Airway epithelial cell (primary cell): ENCODE data around the gene SOSTDC1. TPM values are rescaled to one million over a fixed set of nuclear protein-coding genes. Genes with fewer than 3 reads are reported as not detected.

Source experiments
- total RNA-seq: library from RNA; depleted of rRNA; stranded (reverse); fragments of >200 nt; gene quantifications from 2 replicates; pipeline ENCODE4 v1.2.3, GENCODE V29; 2015

The SOSTDC1 gene, protein sequence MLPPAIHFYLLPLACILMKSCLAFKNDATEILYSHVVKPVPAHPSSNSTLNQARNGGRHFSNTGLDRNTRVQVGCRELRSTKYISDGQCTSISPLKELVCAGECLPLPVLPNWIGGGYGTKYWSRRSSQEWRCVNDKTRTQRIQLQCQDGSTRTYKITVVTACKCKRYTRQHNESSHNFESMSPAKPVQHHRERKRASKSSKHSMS
- total RNA-seq: 1.1 and 2.1 TPM in 2 replicates

DNA sequence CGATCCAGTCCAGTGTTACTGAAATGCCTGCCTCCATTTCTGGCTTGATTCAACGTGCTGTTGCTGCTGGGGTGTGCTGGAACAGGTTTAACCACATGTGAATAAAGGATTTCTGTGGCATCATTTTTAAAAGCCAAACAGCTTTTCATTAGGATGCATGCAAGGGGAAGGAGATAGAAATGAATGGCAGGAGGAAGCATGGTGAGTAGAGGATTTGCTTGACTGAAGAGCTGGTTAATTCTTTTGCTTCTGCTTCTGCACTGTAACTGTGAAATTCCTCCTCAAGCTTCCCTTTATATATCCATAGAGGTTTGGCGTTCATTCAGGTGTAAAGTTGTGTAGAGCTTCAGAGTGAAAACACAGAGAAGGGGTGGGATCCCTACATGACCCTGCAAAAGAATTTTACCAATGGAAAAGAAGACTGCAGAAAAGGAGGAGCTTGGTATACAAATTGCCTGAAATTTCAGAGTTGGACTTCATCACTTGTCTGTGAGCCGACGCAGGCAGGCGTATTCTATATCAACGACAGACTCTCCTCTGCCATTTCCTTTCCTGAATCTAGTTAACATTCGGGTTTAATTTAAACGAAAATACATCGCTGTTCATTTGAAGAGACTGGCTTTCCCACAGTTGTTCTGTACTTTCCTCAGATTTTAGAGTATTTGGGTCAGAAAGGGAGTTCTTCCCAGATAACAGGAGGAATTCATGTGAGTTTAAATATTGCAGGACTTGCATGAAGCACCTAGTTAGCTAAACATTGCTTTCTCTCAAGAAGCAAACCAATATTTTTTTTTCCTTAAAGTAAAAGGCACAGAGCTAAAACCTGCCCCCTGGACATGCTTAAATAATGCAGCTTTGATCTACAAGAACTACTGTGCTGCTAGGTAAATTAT, at the start of gene SOSTDC1:
SOSTDC1 (minus strand) TSS at position 270 of the 893 bp plus-strand sequence; CDS start at position 200, 70 bp downstream.

DNA sequence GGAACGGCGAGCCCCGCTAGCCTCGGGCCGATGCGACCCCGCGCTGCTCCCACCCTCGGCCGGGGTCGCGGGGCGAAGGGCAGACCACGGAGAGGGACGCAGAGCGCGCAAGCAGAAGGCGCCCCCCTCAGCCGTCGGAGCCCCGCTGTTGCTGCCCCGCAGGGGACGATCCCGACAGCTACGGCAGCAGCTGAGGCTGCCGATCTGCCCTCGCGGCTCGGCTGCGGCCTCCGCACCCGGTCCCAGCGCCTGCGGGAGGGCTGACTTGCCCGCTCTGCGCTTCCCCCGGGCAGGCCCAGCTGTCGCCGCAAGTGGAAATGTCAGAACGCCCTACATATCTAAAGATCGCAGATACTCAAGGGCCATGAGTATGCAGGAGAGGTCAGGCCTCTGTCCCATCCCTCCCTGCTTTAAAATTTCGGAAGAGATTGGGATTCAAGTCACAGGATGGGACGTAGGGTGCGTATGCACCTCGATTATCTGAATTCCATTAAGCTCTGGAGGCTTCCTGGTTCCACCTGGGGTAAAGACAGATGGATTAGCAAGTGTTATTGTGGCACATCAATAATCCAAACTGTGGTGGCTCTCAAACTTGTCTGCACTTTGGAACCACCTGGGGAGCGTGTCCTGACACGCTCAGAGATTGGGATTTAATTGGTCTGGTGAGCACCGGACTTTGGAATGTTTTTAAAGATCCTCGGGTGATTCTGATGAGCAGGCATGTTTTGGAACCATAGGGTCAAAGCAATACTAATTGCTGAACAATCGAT, 44.0 kb downstream of the SOSTDC1 start, which contains the start of gene CRPPA:
CRPPA (minus strand) TSS at position 206 of the 770 bp plus-strand sequence. CDS start 216 bp downstream, outside the sequence.

Other genes starting within 250 kb of the SOSTDC1 start
- 0.33 and 0.85 TPM in 2 replicates for gene CRPPA, start 44.2 kb downstream of the SOSTDC1 start, total RNA-seq
- gene LRRC72, start 61.1 kb upstream of the SOSTDC1 start, total RNA-seq: not detected in 2 replicates
- gene ANKMY2, start 180.0 kb upstream of the SOSTDC1 start, total RNA-seq: 6.7 and 9.9 TPM in 2 replicates
- gene BZW2, start 180.4 kb upstream of the SOSTDC1 start, total RNA-seq: 132 and 142 TPM in 2 replicates